ENCODE results near the gene CCDC15. TPM values are rescaled to one million over a fixed set of nuclear protein-coding genes. Genes with fewer than 3 reads are reported as not detected.

Gene CCDC15
- total and polyA plus RNA-seq, 2 donors = 0.79 to 12.1 TPM

GRCh38 chr11:124934862-124935547, 19.0 kb upstream of the CCDC15 start:
- WGBS = 72% methylated on average over 4 of the region's 4 CpGs
- H3K4me1 ChIP-seq (ENCODE audit: insufficient read depth) = no peaks in the 10 kb centered on the region
- no peak overlapping the region for H3K27ac ChIP-seq (ENCODE audit: low read depth)
- no peak for DNase-seq (ENCODE audit: extremely low spot score)
- no peaks in the 10 kb centered on the region for H3K36me3 ChIP-seq (ENCODE audit: insufficient read depth)
- no peak overlapping the region for H3K4me3 ChIP-seq (ENCODE audit: low read depth, low read length)

GRCh38 chr11:124935548-124936514, 18.2 kb upstream of the CCDC15 start, which contains the start of gene HEPACAM:
Gene HEPACAM, minus strand, starts transcription at chr11:124936047. Its CDS starts 41 bp downstream, at chr11:124936006.
- Histone ChIP-seq H3K36me3 (ENCODE audit: insufficient read depth) (no peaks in the 10 kb centered on the region), H3K27ac (ENCODE audit: low read depth) (no peak within 1 kb of the TSS), H3K4me3 (ENCODE audit: low read depth, low read length) (no peak within 1 kb of the TSS), H3K4me1 (ENCODE audit: insufficient read depth) (no peaks in the 10 kb centered on the region)
- DNase-seq (ENCODE audit: extremely low spot score) = no peak
- 85% methylated on average over 18 of the region's 18 CpGs for WGBS

- no peaks in the 10 kb centered on the region for H3K4me1 ChIP-seq (ENCODE audit: insufficient read depth)
- no peak overlapping the region for H3K27ac ChIP-seq (ENCODE audit: low read depth)
- no peaks in the 10 kb centered on the region for H3K36me3 ChIP-seq (ENCODE audit: insufficient read depth)
- 72% methylated on average over 3 of the region's 3 CpGs for WGBS
- DNase-seq (ENCODE audit: extremely low spot score) = no peak
- no peak overlapping the region for H3K4me3 ChIP-seq (ENCODE audit: low read depth, low read length)
Observed at GRCh38 chr11:124937336-124937935, 16.6 kb upstream of the CCDC15 start.

- 76% methylated on average over 6 of the region's 6 CpGs for WGBS
Observed at GRCh38 chr11:124938206-124938765, 15.7 kb upstream of the CCDC15 start.

GRCh38 chr11:124938970-124939369, 15.0 kb upstream of the CCDC15 start:
- 82% methylated on average over 6 of the region's 6 CpGs for WGBS
- Histone ChIP-seq H3K4me3 (ENCODE audit: low read depth, low read length) (no peak overlapping the region), H3K36me3 (ENCODE audit: insufficient read depth) (no peaks in the 10 kb centered on the region), H3K27ac (ENCODE audit: low read depth) (no peak overlapping the region), H3K4me1 (ENCODE audit: insufficient read depth) (no peaks in the 10 kb centered on the region)
- no peak for DNase-seq (ENCODE audit: extremely low spot score)

More at GRCh38 chr11:124938206-124938765, 15.7 kb upstream of the CCDC15 start:
- Histone ChIP-seq H3K4me1 (ENCODE audit: insufficient read depth) (no peaks in the 10 kb centered on the region), H3K36me3 (ENCODE audit: insufficient read depth) (no peaks in the 10 kb centered on the region), H3K27ac (ENCODE audit: low read depth) (no peak overlapping the region), H3K4me3 (ENCODE audit: low read depth, low read length) (no peak overlapping the region)
- no peak for DNase-seq (ENCODE audit: extremely low spot score)

GRCh38 chr11:124941703-124942102, 12.3 kb upstream of the CCDC15 start:
- no peak overlapping the region for H3K4me3 ChIP-seq (ENCODE audit: low read depth, low read length)
- no peak for DNase-seq (ENCODE audit: extremely low spot score)
- no peaks in the 10 kb centered on the region for H3K36me3 ChIP-seq (ENCODE audit: insufficient read depth)
- no peaks in the 10 kb centered on the region for H3K4me1 ChIP-seq (ENCODE audit: insufficient read depth)
- no peak overlapping the region for H3K27ac ChIP-seq (ENCODE audit: low read depth)
- WGBS = 81% methylated on average over 1 of the region's 1 CpG

GRCh38 chr11:124942466-124943253, 11.3 kb upstream of the CCDC15 start:
- Histone ChIP-seq H3K4me3 (ENCODE audit: low read depth, low read length) (no peak overlapping the region), H3K27ac (ENCODE audit: low read depth) (no peak overlapping the region), H3K4me1 (ENCODE audit: insufficient read depth) (no peaks in the 10 kb centered on the region), H3K36me3 (ENCODE audit: insufficient read depth) (no peaks in the 10 kb centered on the region)
- no peak for DNase-seq (ENCODE audit: extremely low spot score)
- WGBS = 64% methylated on average over 6 of the region's 6 CpGs

- Histone ChIP-seq H3K4me1 (ENCODE audit: insufficient read depth) (no peaks in the 10 kb centered on the region), H3K4me3 (ENCODE audit: low read depth, low read length) (no peak overlapping the region), H3K36me3 (ENCODE audit: insufficient read depth) (no peaks in the 10 kb centered on the region), H3K27ac (ENCODE audit: low read depth) (no peak overlapping the region)
- DNase-seq (ENCODE audit: extremely low spot score) = no peak
- WGBS = 66% methylated on average over 5 of the region's 5 CpGs
Observed at GRCh38 chr11:124943254-124943616, 10.8 kb upstream of the CCDC15 start.

GRCh38 chr11:124943741-124944140, 10.3 kb upstream of the CCDC15 start:
- 33% methylated on average over 1 of the region's 1 CpG for WGBS
- Histone ChIP-seq H3K4me3 (ENCODE audit: low read depth, low read length) (no peak overlapping the region), H3K4me1 (ENCODE audit: insufficient read depth) (no peaks in the 10 kb centered on the region), H3K27ac (ENCODE audit: low read depth) (no peak overlapping the region), H3K36me3 (ENCODE audit: insufficient read depth) (no peaks in the 10 kb centered on the region)
- DNase-seq (ENCODE audit: extremely low spot score) = no peak

- H3K36me3 ChIP-seq (ENCODE audit: insufficient read depth) = no peaks in the 10 kb centered on the region
- WGBS = 76% methylated on average over 3 of the region's 3 CpGs
- H3K4me3 ChIP-seq (ENCODE audit: low read depth, low read length) = no peak overlapping the region
- H3K4me1 ChIP-seq (ENCODE audit: insufficient read depth) = no peaks in the 10 kb centered on the region
- no peak for DNase-seq (ENCODE audit: extremely low spot score)
- no peak overlapping the region for H3K27ac ChIP-seq (ENCODE audit: low read depth)
Observed at GRCh38 chr11:124944565-124944964, 9.4 kb upstream of the CCDC15 start.

- Histone ChIP-seq H3K27ac (ENCODE audit: low read depth) (no peak overlapping the region), H3K4me1 (ENCODE audit: insufficient read depth) (no peaks in the 10 kb centered on the region), H3K4me3 (ENCODE audit: low read depth, low read length) (no peak overlapping the region), H3K36me3 (ENCODE audit: insufficient read depth) (no peaks in the 10 kb centered on the region)
- DNase-seq (ENCODE audit: extremely low spot score) = no peak
- WGBS = 64% methylated on average over 6 of the region's 6 CpGs
Observed at GRCh38 chr11:124945826-124946225, 8.2 kb upstream of the CCDC15 start.

- Histone ChIP-seq H3K4me1 (ENCODE audit: insufficient read depth) (no peaks in the 10 kb centered on the region), H3K36me3 (ENCODE audit: insufficient read depth) (no peaks in the 10 kb centered on the region), H3K27ac (ENCODE audit: low read depth) (no peak overlapping the region), H3K4me3 (ENCODE audit: low read depth, low read length) (no peak overlapping the region)
- DNase-seq (ENCODE audit: extremely low spot score) = no peak
- WGBS = 47% methylated on average over 2 of the region's 2 CpGs
Observed at GRCh38 chr11:124946735-124947141, 7.3 kb upstream of the CCDC15 start.
